Osteocyte (in vitro differentiated cells): ENCODE data around the gene CCDC91. TPM values are rescaled to one million over a fixed set of nuclear protein-coding genes. Genes with fewer than 3 reads are reported as not detected.

Experiments
- DNase-seq: peaks from one replicate; pipeline ENCODE4 v3.0.0; 2021; ENCODE audit warnings: mixed read lengths; ENCODE audit not compliant: unreplicated experiment; ENCODE audit errors: extremely low spot score
- H3K27ac Mint-ChIP-seq: one replicate; pipeline ENCODE4 v1.8.0; 2021; ENCODE audit warnings: mild to moderate bottlenecking, mixed read lengths; ENCODE audit not compliant: unreplicated experiment
- H3K27me3 Mint-ChIP-seq: one replicate; pipeline ENCODE4 v1.8.0; 2021; ENCODE audit warnings: mixed read lengths; ENCODE audit not compliant: unreplicated experiment
- H3K36me3 Mint-ChIP-seq: one replicate; pipeline ENCODE4 v1.8.0; 2021; ENCODE audit warnings: mixed read lengths; ENCODE audit not compliant: unreplicated experiment
- H3K4me1 Mint-ChIP-seq: one replicate; pipeline ENCODE4 v1.8.0; 2021; ENCODE audit warnings: mixed read lengths; ENCODE audit not compliant: unreplicated experiment
- H3K4me3 Mint-ChIP-seq: one replicate; pipeline ENCODE4 v1.8.0; 2021; ENCODE audit warnings: mild to moderate bottlenecking, moderate library complexity, mixed read lengths; ENCODE audit not compliant: unreplicated experiment
- H3K9me3 Mint-ChIP-seq: one replicate; pipeline ENCODE4 v1.8.0; 2021; ENCODE audit warnings: mixed read lengths; ENCODE audit not compliant: unreplicated experiment
- total RNA-seq: library from RNA; stranded (reverse); gene quantifications from 2 replicates; pipeline ENCODE4 v1.2.1, GENCODE V29; 2021
- TF ChIP-seq, protein P1 (sequence below): fragments of 200-600 bp; sonication (generic); IDR thresholded peaks from 2 replicates; pipeline ENCODE4 v1.5.0; 2021; ENCODE audit warnings: antibody characterized with exemption, mild to moderate bottlenecking, moderate library complexity

CCDC91 gene
- total RNA-seq, 1 donor from 2014 or later: 17.5 TPM

DNA sequence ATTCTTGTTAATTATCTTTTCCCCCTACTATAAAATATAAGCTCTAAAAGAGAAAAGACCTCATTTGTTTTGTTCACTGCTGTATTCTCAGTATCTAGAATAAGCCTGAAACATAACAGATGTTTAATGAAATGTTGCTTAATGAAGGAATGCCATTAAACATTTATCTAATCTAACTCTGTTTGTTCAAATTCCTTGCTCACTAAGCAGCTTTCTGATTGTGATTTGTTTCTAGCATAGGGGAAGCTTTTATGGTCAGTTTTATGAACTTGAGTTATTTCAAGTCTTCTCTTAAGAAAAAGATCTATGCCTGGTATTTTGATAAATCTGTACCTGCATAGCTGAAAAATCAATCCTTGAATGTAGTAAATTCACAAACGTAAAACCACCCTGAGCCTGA is 308.6 kb downstream of the CCDC91 start:
- TF ChIP-seq, protein P1, sequence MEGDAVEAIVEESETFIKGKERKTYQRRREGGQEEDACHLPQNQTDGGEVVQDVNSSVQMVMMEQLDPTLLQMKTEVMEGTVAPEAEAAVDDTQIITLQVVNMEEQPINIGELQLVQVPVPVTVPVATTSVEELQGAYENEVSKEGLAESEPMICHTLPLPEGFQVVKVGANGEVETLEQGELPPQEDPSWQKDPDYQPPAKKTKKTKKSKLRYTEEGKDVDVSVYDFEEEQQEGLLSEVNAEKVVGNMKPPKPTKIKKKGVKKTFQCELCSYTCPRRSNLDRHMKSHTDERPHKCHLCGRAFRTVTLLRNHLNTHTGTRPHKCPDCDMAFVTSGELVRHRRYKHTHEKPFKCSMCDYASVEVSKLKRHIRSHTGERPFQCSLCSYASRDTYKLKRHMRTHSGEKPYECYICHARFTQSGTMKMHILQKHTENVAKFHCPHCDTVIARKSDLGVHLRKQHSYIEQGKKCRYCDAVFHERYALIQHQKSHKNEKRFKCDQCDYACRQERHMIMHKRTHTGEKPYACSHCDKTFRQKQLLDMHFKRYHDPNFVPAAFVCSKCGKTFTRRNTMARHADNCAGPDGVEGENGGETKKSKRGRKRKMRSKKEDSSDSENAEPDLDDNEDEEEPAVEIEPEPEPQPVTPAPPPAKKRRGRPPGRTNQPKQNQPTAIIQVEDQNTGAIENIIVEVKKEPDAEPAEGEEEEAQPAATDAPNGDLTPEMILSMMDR: no peak
- Mint-ChIP-seq H3K27ac (no peak overlapping the region), H3K4me3 (no peak overlapping the region), H3K4me1 (peaks cover 16% of the 10 kb centered on the region), H3K9me3 (peaks cover 7% of the 10 kb centered on the region), H3K36me3 (peaks cover 4% of the 10 kb centered on the region), H3K27me3 (no peaks in the 10 kb centered on the region)
- no peak for DNase-seq

DNA sequence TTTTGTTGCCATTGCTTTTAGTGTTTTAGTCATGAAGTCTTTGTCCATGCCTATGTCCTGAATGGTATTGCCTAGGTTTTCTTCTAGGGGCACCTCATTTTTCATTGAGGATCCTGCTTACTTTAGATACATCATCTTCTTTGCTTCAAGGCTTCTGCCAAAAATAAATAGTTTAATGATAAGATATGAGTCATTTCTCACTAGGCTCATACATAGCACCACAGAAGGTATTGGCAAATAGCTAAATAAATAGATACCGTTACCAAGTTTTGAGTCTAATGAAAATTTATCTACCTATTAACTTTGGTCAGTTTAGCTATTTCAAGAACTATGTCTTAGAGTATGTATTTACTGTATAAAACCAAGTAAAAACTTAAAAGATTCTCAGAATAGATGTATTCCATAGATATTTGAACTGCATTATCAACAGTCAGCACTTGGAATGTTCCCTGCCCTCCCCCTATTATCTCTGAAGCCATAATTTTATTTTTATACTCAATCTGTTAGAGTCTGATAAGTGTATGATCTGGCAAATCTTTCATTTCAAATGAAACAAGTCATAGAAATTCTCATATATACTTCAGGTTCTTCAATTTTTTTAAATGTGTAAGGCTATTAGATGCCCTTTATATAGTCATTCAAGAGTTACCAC is 310.2 kb downstream of the CCDC91 start:
- TF ChIP-seq, protein P1: no peak
- DNase-seq: no peak
- Mint-ChIP-seq H3K27me3 (no peaks in the 10 kb centered on the region), H3K27ac (no peak overlapping the region), H3K4me1 (peaks cover 16% of the 10 kb centered on the region), H3K9me3 (peaks cover 7% of the 10 kb centered on the region), H3K4me3 (no peak overlapping the region), H3K36me3 (peaks cover 4% of the 10 kb centered on the region)

DNA sequence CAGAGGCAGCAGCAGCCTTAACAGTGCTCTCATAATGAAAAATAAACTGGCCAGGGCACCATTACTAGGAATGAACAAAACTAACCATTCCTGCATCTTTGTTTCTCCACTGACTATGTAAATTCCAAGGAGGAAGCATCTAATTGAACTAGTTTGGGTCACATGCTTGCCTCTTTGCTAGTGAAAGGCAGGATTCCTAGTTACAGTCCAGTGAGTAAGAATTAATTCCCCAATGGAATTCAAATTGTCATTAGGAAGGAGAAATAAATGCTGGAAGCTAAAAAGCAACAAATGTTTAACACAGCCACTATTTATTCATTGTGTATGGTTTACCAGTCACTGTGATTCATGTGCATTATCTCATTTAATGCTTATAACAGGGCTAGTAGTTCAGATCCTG is 316.0 kb downstream of the CCDC91 start:
- DNase-seq: no peak
- no peak overlapping the region for H3K4me3 Mint-ChIP-seq
- H3K9me3 Mint-ChIP-seq: peaks cover 4% of the 10 kb centered on the region
- peaks cover 19% of the 10 kb centered on the region for H3K4me1 Mint-ChIP-seq
- no peaks in the 10 kb centered on the region for H3K27me3 Mint-ChIP-seq
- TF ChIP-seq, protein P1: no peak
- peaks cover 4% of the 10 kb centered on the region for H3K36me3 Mint-ChIP-seq
- H3K27ac Mint-ChIP-seq: no peak overlapping the region

DNA sequence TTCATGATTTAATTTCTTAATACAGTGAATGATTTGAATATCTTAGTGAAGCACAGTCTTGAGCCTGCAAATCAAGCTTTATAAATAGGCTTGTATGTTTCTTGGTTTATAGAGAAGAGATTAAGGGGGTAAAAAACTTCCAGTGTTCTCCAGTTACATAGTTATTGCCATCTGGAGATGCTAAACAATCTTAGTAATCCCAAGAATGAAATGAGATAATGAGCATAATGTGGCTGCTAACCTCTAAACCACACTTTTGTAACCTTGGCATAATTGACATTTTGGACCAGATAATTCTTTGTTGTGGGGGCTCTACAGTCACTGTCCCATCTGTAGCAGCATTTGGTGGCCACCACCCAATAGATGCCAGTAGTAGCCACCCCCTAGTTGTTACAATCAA is 316.8 kb downstream of the CCDC91 start:
- Mint-ChIP-seq H3K4me1 (peaks cover 19% of the 10 kb centered on the region), H3K9me3 (peaks cover 1% of the 10 kb centered on the region), H3K27me3 (no peaks in the 10 kb centered on the region), H3K27ac (no peak overlapping the region), H3K36me3 (peaks cover under 1% of the 10 kb centered on the region), H3K4me3 (no peak overlapping the region)
- no peak for DNase-seq
- TF ChIP-seq, protein P1: no peak

DNA sequence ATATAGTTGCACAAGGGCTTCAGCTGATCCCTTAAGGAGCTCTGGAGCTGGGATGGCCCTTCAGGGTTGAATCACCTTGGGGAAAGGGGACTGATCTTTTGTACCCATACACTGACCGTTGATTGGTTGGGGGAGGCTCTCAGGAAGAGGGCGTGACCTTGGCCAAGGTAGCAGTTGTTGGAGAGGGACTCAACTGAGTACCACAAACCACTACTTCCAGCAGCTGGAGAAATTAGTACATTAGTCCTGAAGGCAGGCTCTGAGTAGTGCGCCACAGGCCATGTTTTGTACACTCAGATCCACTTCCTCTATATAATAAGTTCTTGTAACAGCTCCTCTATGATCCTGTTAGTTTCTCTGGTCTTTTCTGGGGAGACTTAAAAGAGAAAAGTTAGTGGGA is 317.6 kb downstream of the CCDC91 start:
- Mint-ChIP-seq H3K36me3 (no peaks in the 10 kb centered on the region), H3K27me3 (no peaks in the 10 kb centered on the region), H3K27ac (no peak overlapping the region)

More for the DNA sequence above, 317.6 kb downstream of the CCDC91 start:
- TF ChIP-seq, protein P1: no peak
- no peaks in the 10 kb centered on the region for H3K9me3 Mint-ChIP-seq
- no peak for DNase-seq
- H3K4me1 Mint-ChIP-seq: peaks cover 19% of the 10 kb centered on the region
- no peak overlapping the region for H3K4me3 Mint-ChIP-seq
